Kidney (tissue), 14 donors: Measurements from ENCODE around the gene ABHD11. TPM values are rescaled to one million over a fixed set of nuclear protein-coding genes. Genes with fewer than 3 reads are reported as not detected.

Source experiments
- DNase-seq, 5 donors: peaks; one replicate each; pipeline ENCODE4 v3.0.0-alpha.2; 2013 to 2020
- FAIRE-seq: peaks from 2 replicates; lab custom pipeline; 2012; peaks lifted over from hg19 to GRCh38; lab: Jason Lieb, UNC
- H3K27ac ChIP-seq, 2 donors: one replicate each; pipeline ENCODE4 v1.7.0; 2013; ENCODE audit warnings: low read depth in 2 of 2, low read length in 2 of 2, inconsistent platforms in 1 of 2
- H3K27me3 ChIP-seq: one replicate; pipeline ENCODE4 v1.7.1; 2013; ENCODE audit warnings: low read length, inconsistent platforms; ENCODE audit not compliant: control insufficient read depth, insufficient read depth
- H3K36me3 ChIP-seq, 3 donors: one replicate each; pipeline versions ENCODE4 v1.7.0 to v1.7.1; 2013; ENCODE audit warnings: low read length in 3 of 3, control low read depth in 1 of 3, inconsistent platforms in 1 of 3; ENCODE audit not compliant: insufficient read depth in 3 of 3, control insufficient read depth in 2 of 3
- H3K4me1 ChIP-seq, 3 donors: one replicate each; pipeline versions ENCODE4 v1.7.0 to v1.7.1; 2013; ENCODE audit warnings: low read length in 3 of 3, inconsistent platforms in 1 of 3, low read depth in 1 of 3; ENCODE audit not compliant: control insufficient read depth in 2 of 3, insufficient read depth in 2 of 3
- H3K4me3 ChIP-seq, 3 donors: one replicate each; pipeline versions ENCODE4 v1.7.0 to v1.8.1; 2013; ENCODE audit warnings: low read length in 3 of 3, control low read depth in 1 of 3, inconsistent platforms in 1 of 3
- H3K9ac ChIP-seq, 3 donors: one replicate each; pipeline versions ENCODE4 v1.7.0 to v1.7.1; 2013; ENCODE audit warnings: low read length in 3 of 3, control low read depth in 1 of 3, inconsistent platforms in 1 of 3
- H3K9me3 ChIP-seq, 3 donors: one replicate each; pipeline versions ENCODE4 v1.7.0 to v1.7.1; 2013; ENCODE audit warnings: low read length in 3 of 3, control low read depth in 1 of 3, inconsistent platforms in 1 of 3; ENCODE audit not compliant: control insufficient read depth in 2 of 3, insufficient read depth in 1 of 3
- CTCF ChIP-seq: IDR thresholded peaks from 3 replicates; pipeline ENCODE4 v1.5.1; 2012; ENCODE audit warnings: mild to moderate bottlenecking, moderate library complexity, borderline replicate concordance; ENCODE audit not compliant: insufficient read depth; ENCODE audit errors: extremely low read depth
- intact Hi-C: fragments of 100-400 bp; cut with DNase I; formaldehyde crosslinking; loops from one replicate; pipeline ENCODE4 v1.11.1; 2022
- polyA plus RNA-seq: library from polyadenylated mRNA; stranded (reverse); fragments of 350-450 nt; fragmentation: Illumina TruSeq; extraction: RNeasy Lipid Tissue Mini Kit (QIAGEN cat#74804); gene quantifications from one replicate; pipeline ENCODE4 v1.2.3, GENCODE V29; 2014; ENCODE audit warnings: low read depth, low replicate concordance; ENCODE audit not compliant: insufficient read depth
- total RNA-seq: library from RNA; stranded (reverse); fragmentation: NEBNext Ultra II Directional; extraction: Animal tissue kit (Norgen Biotek cat#: 25700); gene quantifications from one replicate; pipeline ENCODE4 v1.2.1, GENCODE V29; 2021
- donor health status: control.
- donor health status: control.
- donor health status: control.
- donor health status: control.
- donor health status: control.
- donor health status: DM: yes; HTN: yes; CAD: no.
- donor health status: Normal renal cell carcinoma (clear cell type).

Gene ABHD11
- total and polyA plus RNA-seq, 2 donors from 2014 or later: 55.3 to 95.7 TPM

GRCh38 chr7:73728551-73728950, 10.1 kb downstream of the ABHD11 start:
- intact Hi-C loops: no loop called here
- TF ChIP-seq CTCF: no peak
- peaks cover 0 to 1% (median 0%) of the 10 kb centered on the region in 3 donors for H3K9me3 ChIP-seq
- no peaks in the 10 kb centered on the region for H3K27me3 ChIP-seq
- H3K4me3 ChIP-seq: no peak overlapping the region
- no peak overlapping the region for H3K9ac ChIP-seq
- DNase-seq: no peak
- no peaks in the 10 kb centered on the region for H3K4me1 ChIP-seq
- no peak for FAIRE-seq
- H3K36me3 ChIP-seq: no peaks in the 10 kb centered on the region
- no peak overlapping the region for H3K27ac ChIP-seq

GRCh38 chr7:73727952-73728351, 10.7 kb downstream of the ABHD11 start:
- Histone ChIP-seq H3K27ac (no peak overlapping the region), H3K9ac (no peak overlapping the region), H3K9me3 (peaks cover 0 to 1% (median 0%) of the 10 kb centered on the region in 3 donors), H3K36me3 (no peaks in the 10 kb centered on the region), H3K4me3 (no peak overlapping the region), H3K27me3 (no peaks in the 10 kb centered on the region), H3K4me1 (no peaks in the 10 kb centered on the region)
- no peak for DNase-seq
- no peak for FAIRE-seq
- no peak for TF ChIP-seq CTCF
- intact Hi-C loops: no loop called here

GRCh38 chr7:73726083-73726466, 12.5 kb downstream of the ABHD11 start:
- FAIRE-seq: no peak
- DNase-seq: no peak
- Histone ChIP-seq H3K36me3 (no peaks in the 10 kb centered on the region), H3K27ac (no peak overlapping the region), H3K9ac (no peak overlapping the region), H3K4me1 (no peaks in the 10 kb centered on the region), H3K27me3 (no peaks in the 10 kb centered on the region), H3K4me3 (no peak overlapping the region), H3K9me3 (peaks cover 0 to 1% (median 0%) of the 10 kb centered on the region in 3 donors)
- no peak for TF ChIP-seq CTCF
- intact Hi-C loops: no loop called here

- no peak for DNase-seq
- FAIRE-seq: no peak
- TF ChIP-seq CTCF: no peak
- H3K9ac ChIP-seq: no peak overlapping the region
- H3K9me3 ChIP-seq: peaks cover 0 to 1% (median 0%) of the 10 kb centered on the region in 3 donors
- no peaks in the 10 kb centered on the region for H3K36me3 ChIP-seq
- H3K27me3 ChIP-seq: no peaks in the 10 kb centered on the region
- intact Hi-C loops: no loop called here
- H3K27ac ChIP-seq: no peak overlapping the region
- peaks cover 0 to under 1% (median 0%) of the 10 kb centered on the region in 3 donors for H3K4me1 ChIP-seq
- no peak overlapping the region for H3K4me3 ChIP-seq
Observed at GRCh38 chr7:73723813-73724212, 14.8 kb downstream of the ABHD11 start.
